Ishikawa (cell line): ENCODE data around the gene ASPDH.

Source experiments
- CEBPB ChIP-seq: IDR thresholded peaks from 2 replicates; pipeline ENCODE4 v1.6.1; 2012
- CREB1 ChIP-seq: IDR thresholded peaks from 2 replicates; pipeline ENCODE4 v1.6.1; 2012; ENCODE audit warnings: low read depth
- EP300 ChIP-seq: IDR thresholded peaks from 2 replicates; pipeline ENCODE4 v1.6.1; 2012; ENCODE audit warnings: borderline replicate concordance
- FOXM1 ChIP-seq: IDR thresholded peaks from 2 replicates; pipeline ENCODE4 v1.6.1; 2012; ENCODE audit warnings: low read depth, borderline replicate concordance
- MAX ChIP-seq: IDR thresholded peaks from 2 replicates; pipeline ENCODE4 v1.6.1; 2012
- REST ChIP-seq: IDR thresholded peaks from 2 replicates; pipeline ENCODE4 v1.6.1; 2012; ENCODE audit warnings: low read depth, mild to moderate bottlenecking
- TAF1 ChIP-seq: IDR thresholded peaks from 2 replicates; pipeline ENCODE4 v1.6.1; 2012; ENCODE audit warnings: low read depth, mild to moderate bottlenecking
- TCF12 ChIP-seq: IDR thresholded peaks from 2 replicates; pipeline ENCODE4 v1.6.1; 2012; ENCODE audit warnings: low read depth
- YY1 ChIP-seq: IDR thresholded peaks from 2 replicates; pipeline ENCODE4 v1.6.1; 2012; ENCODE audit warnings: low read depth

- TF ChIP-seq REST = no peak
- no peak for TF ChIP-seq TAF1
- no peak for TF ChIP-seq CEBPB
- TF ChIP-seq TCF12 = no peak
- TF ChIP-seq EP300 = no peak
- no peak for TF ChIP-seq CREB1
- no peak for TF ChIP-seq FOXM1
- TF ChIP-seq MAX = no peak
- no peak for TF ChIP-seq YY1
These were observed 13.0 kb downstream of the ASPDH start for GRCh38 chr19:50500753-50501151.
